ENCODE results near the gene MYOZ2. TPM values are rescaled to one million over a fixed set of nuclear protein-coding genes. Genes with fewer than 3 reads are reported as not detected.

Gene MYOZ2
- 10 to 100 TPM in 1 of 2 donors, 1 to 10 TPM in 1; 3.9 to 14.3 TPM for total RNA-seq
- long read RNA-seq, donor 1, partial matches to known transcripts = 0 of 4 reads
- long read RNA-seq, donor 1, other reads (novel, unspliced or antisense) = 3 of 4 reads
- long read RNA-seq, donor 2, transcript MYOZ2-201 (6 exons, 2,597 nt) = major isoform, 20 of 21 reads
- long read RNA-seq, donor 2, partial matches to known transcripts = 0 of 21 reads
- long read RNA-seq, donor 2, other reads (novel, unspliced or antisense) = 1 of 21 reads

GRCh38 chr4:119135721-119136121, at the start of gene MYOZ2:
TSS of gene MYOZ2 (plus strand) at chr4:119135832. CDS start at chr4:119136526, 694 bp downstream.
- intact Hi-C loops (cut with DNase I) = loop anchor here in 1 of 2 donors (10.0 kb wide), 1 partner anchor 151 kb away; no protein-coding TSS in a partner anchor
- no peak for DNase-seq (ENCODE audit: low spot score)

GRCh38 chr4:119087121-119087520, 48.5 kb upstream of the MYOZ2 start:
- intact Hi-C loops (cut with DNase I) = no loop called here

GRCh38 chr4:119087656-119088055, 48.0 kb upstream of the MYOZ2 start:
- intact Hi-C loops (cut with DNase I) = no loop called here
- DNase-seq (ENCODE audit: low spot score) = no peak

More at GRCh38 chr4:119087121-119087520, 48.5 kb upstream of the MYOZ2 start:
- no peak for DNase-seq (ENCODE audit: low spot score)

GRCh38 chr4:119093042-119093827, 42.4 kb upstream of the MYOZ2 start:
- intact Hi-C loops (cut with DNase I) = no loop called here

GRCh38 chr4:119097282-119097900, 38.2 kb upstream of the MYOZ2 start:
- intact Hi-C loops (cut with DNase I) = no loop called here

More at GRCh38 chr4:119093042-119093827, 42.4 kb upstream of the MYOZ2 start:
- DNase-seq (ENCODE audit: low spot score) = no peak

GRCh38 chr4:119098306-119098705, 37.3 kb upstream of the MYOZ2 start:
- intact Hi-C loops (cut with DNase I) = no loop called here

More at GRCh38 chr4:119097282-119097900, 38.2 kb upstream of the MYOZ2 start:
- no peak for DNase-seq (ENCODE audit: low spot score)

GRCh38 chr4:119099227-119099810, 36.3 kb upstream of the MYOZ2 start:
- intact Hi-C loops (cut with DNase I) = no loop called here
- DNase-seq (ENCODE audit: low spot score) = no peak

More at GRCh38 chr4:119098306-119098705, 37.3 kb upstream of the MYOZ2 start:
- no peak for DNase-seq (ENCODE audit: low spot score)

- intact Hi-C loops (cut with DNase I) = loop anchor here in 1 of 2 donors (10.0 kb wide), 1 partner anchor 116 kb away; no protein-coding TSS in a partner anchor
Observed at GRCh38 chr4:119100655-119101054, 35.0 kb upstream of the MYOZ2 start.

GRCh38 chr4:119103263-119103662, 32.4 kb upstream of the MYOZ2 start:
- intact Hi-C loops (cut with DNase I) = loop anchor here in 1 of 2 donors (10.0 kb wide), 1 partner anchor 118 kb away; no protein-coding TSS in a partner anchor
- no peak for DNase-seq (ENCODE audit: low spot score)

More at GRCh38 chr4:119100655-119101054, 35.0 kb upstream of the MYOZ2 start:
- DNase-seq (ENCODE audit: low spot score) = no peak

GRCh38 chr4:119104644-119105273, 30.9 kb upstream of the MYOZ2 start:
- intact Hi-C loops (cut with DNase I) = loop anchor here in 1 of 2 donors (10.0 kb wide), 1 partner anchor 120 kb away; no protein-coding TSS in a partner anchor
- no peak for DNase-seq (ENCODE audit: low spot score)

- intact Hi-C loops (cut with DNase I) = loop anchor here in 1 of 2 donors (10.0 kb wide), 1 partner anchor 121 kb away; no protein-coding TSS in a partner anchor
- no peak for DNase-seq (ENCODE audit: low spot score)
Observed at GRCh38 chr4:119105605-119106004, 30.0 kb upstream of the MYOZ2 start.

GRCh38 chr4:119106036-119107000, 29.3 kb upstream of the MYOZ2 start:
- intact Hi-C loops (cut with DNase I) = loop anchor here in 1 of 2 donors (10.0 kb wide), 1 partner anchor 122 kb away; no protein-coding TSS in a partner anchor

GRCh38 chr4:119110121-119110520, 25.5 kb upstream of the MYOZ2 start:
- intact Hi-C loops (cut with DNase I) = no loop called here
- DNase-seq (ENCODE audit: low spot score) = no peak

More at GRCh38 chr4:119106036-119107000, 29.3 kb upstream of the MYOZ2 start:
- no peak for DNase-seq (ENCODE audit: low spot score)

- intact Hi-C loops (cut with DNase I) = no loop called here
- DNase-seq (ENCODE audit: low spot score) = no peak
Observed at GRCh38 chr4:119111296-119111695, 24.3 kb upstream of the MYOZ2 start.

- no peak for DNase-seq (ENCODE audit: low spot score)
- intact Hi-C loops (cut with DNase I) = no loop called here
Observed at GRCh38 chr4:119113033-119113655, 22.5 kb upstream of the MYOZ2 start.

- no peak for DNase-seq (ENCODE audit: low spot score)
Observed at GRCh38 chr4:119116021-119116420, 19.6 kb upstream of the MYOZ2 start.

More at GRCh38 chr4:119116021-119116420, 19.6 kb upstream of the MYOZ2 start:
- intact Hi-C loops (cut with DNase I) = no loop called here
